HCT116 (cell line): ENCODE results near the gene GIPR. TPM values are rescaled to one million over a fixed set of nuclear protein-coding genes. Genes with fewer than 3 reads are reported as not detected.

Source experiments
- ATAC-seq: fragments of 200-7000 bp; cut with Tn5 transposase; 2 replicates; pipeline ENCODE4 v1.9.1; 2020; ENCODE audit warnings: mild to moderate bottlenecking, moderate library complexity
- BruUV-seq: library from RNA; stranded (reverse); fragments of 400-500 nt; replicated peaks from 2 replicates; lab custom pipeline; 2021; lab: Mats Ljungman, UMichigan
- CTCF ChIA-PET: fragments of 300-600 bp; sonication (Branson Sonifier 250); formaldehyde crosslinking; loops from one replicate; lab custom pipeline; 2021; ENCODE audit warnings: antibody characterized with exemption; lab: Charles Lee
- POLR2A ChIA-PET: fragments of 300-600, 350-600 bp; sonication (Branson Sonifier 250); formaldehyde crosslinking; loops from one replicate; lab custom pipeline; 2021; ENCODE audit warnings: antibody characterized with exemption; lab: Charles Lee
- RAD21 ChIA-PET, 2 experiments: fragments of 300-600 bp; sonication (Branson Sonifier 250); formaldehyde crosslinking; loops; one replicate each; lab custom pipeline; 2023; ENCODE audit warnings: low total read pairs in 2 of 2; ENCODE audit not compliant: uncharacterized antibody in 2 of 2, unreplicated experiment in 2 of 2, low non-redundant PET in 1 of 2; lab: Charles Lee
- DNase-seq: peaks from one replicate; pipeline ENCODE4 v3.0.0-alpha.2; 2010; ENCODE audit warnings: low read depth, low spot score
- H2AFZ ChIP-seq: fragments of 200-600 bp; shearing (Covaris generic), sonication (generic); 2 replicates; pipeline ENCODE4 v1.6.1; 2017; ENCODE audit warnings: low read depth, mixed run types, mixed read lengths, antibody characterized with exemption, low read length; ENCODE audit not compliant: poor library complexity, severe bottlenecking
- H3K27ac ChIP-seq: 2 replicates; pipeline ENCODE4 v1.5.1; 2012; ENCODE audit warnings: low read depth, low read length
- H3K27me3 ChIP-seq: fragments of 200-600 bp; sonication (generic); 2 replicates; pipeline ENCODE4 v1.6.1; 2016; ENCODE audit warnings: mixed run types, low read length, mixed read lengths; ENCODE audit not compliant: insufficient read depth
- H3K36me3 ChIP-seq, 2 experiments: fragments of 200-500 bp in 1 of 2; fragments of 200-600 bp in 1 of 2; sonication (Bioruptor generic) in 1 of 2; sonication (generic) in 1 of 2; 2 replicates each; pipeline versions ENCODE4 v1.5.1 to v1.6.1; 2014 to 2016; ENCODE audit warnings: low read length in 2 of 2, inconsistent platforms in 1 of 2, mixed read lengths in 1 of 2, mixed run types in 1 of 2; ENCODE audit not compliant: insufficient read depth in 2 of 2, control insufficient read depth in 1 of 2
- H3K4me1 ChIP-seq, 2 experiments: fragments of 200-600 bp in 1 of 2; sonication (generic) in 1 of 2; 2 replicates each; pipeline versions ENCODE4 v1.5.1 to v1.6.1; 2012 to 2017; ENCODE audit warnings: low read length in 2 of 2, inconsistent platforms in 1 of 2, mild to moderate bottlenecking in 1 of 2, mixed read lengths in 1 of 2, mixed run types in 1 of 2, moderate library complexity in 1 of 2; ENCODE audit not compliant: insufficient read depth in 2 of 2, control insufficient read depth in 1 of 2
- H3K4me2 ChIP-seq: fragments of 200-600 bp; sonication (generic); 2 replicates; pipeline ENCODE4 v1.6.1; 2017; ENCODE audit warnings: mixed run types, low read length, mixed read lengths
- H3K4me3 ChIP-seq, 2 experiments: fragments of 200-600 bp in 1 of 2; sonication (generic) in 1 of 2; replicated peaks in 1 of 2; 2 replicates each; pipeline ENCODE4 v1.5.1; 2011 to 2016; ENCODE audit warnings: low read length in 2 of 2, control low read depth in 1 of 2, low read depth in 1 of 2, mild to moderate bottlenecking in 1 of 2, mixed read lengths in 1 of 2, mixed run types in 1 of 2
- H3K79me2 ChIP-seq: fragments of 200-600 bp; sonication (generic); 2 replicates; pipeline ENCODE4 v1.6.1; 2017; ENCODE audit warnings: mild to moderate bottlenecking, mixed run types, low read length, moderate library complexity, mixed read lengths; ENCODE audit not compliant: insufficient read depth
- H3K9ac ChIP-seq: fragments of 200-600 bp; sonication (generic); 2 replicates; pipeline ENCODE4 v1.6.1; 2016; ENCODE audit warnings: low read length, mixed read lengths
- H3K9me2 ChIP-seq: fragments of 200-600 bp; sonication (generic), shearing (Covaris generic); 2 replicates; pipeline ENCODE4 v1.6.1; 2017; ENCODE audit warnings: mixed run types, mild to moderate bottlenecking, moderate library complexity; ENCODE audit not compliant: insufficient read depth
- H3K9me3 ChIP-seq, 2 experiments: fragments of 200-500 bp in 1 of 2; fragments of 200-600 bp in 1 of 2; sonication (Bioruptor generic) in 1 of 2; sonication (generic) in 1 of 2; 2 replicates each; pipeline ENCODE4 v1.6.1; 2014 to 2017; ENCODE audit warnings: low read length in 2 of 2, mixed read lengths in 2 of 2, inconsistent platforms in 1 of 2, low read depth in 1 of 2, mild to moderate bottlenecking in 1 of 2, mixed run types in 1 of 2, moderate library complexity in 1 of 2; ENCODE audit not compliant: control insufficient read depth in 1 of 2, insufficient read depth in 1 of 2
- H4K20me1 ChIP-seq: fragments of 200-600 bp; sonication (generic), shearing (Covaris generic); 2 replicates; pipeline ENCODE4 v1.6.1; 2017; ENCODE audit warnings: mixed run types, mild to moderate bottlenecking, moderate library complexity; ENCODE audit not compliant: insufficient read depth
- ATF3 ChIP-seq: IDR thresholded peaks from 2 replicates; pipeline ENCODE4 v1.6.1; 2012
- CBX3 ChIP-seq: IDR thresholded peaks from 2 replicates; pipeline ENCODE4 v1.6.1; 2012; ENCODE audit warnings: low read depth
- CEBPB ChIP-seq: IDR thresholded peaks from 2 replicates; pipeline ENCODE4 v1.6.1; 2012; ENCODE audit warnings: low read depth
- CTCF ChIP-seq, 3 experiments: fragments of 200-600 bp in 1 of 3; sonication (generic) in 1 of 3; IDR thresholded peaks in 2 of 3; conservative IDR thresholded peaks in 1 of 3; 2 replicates each; pipeline ENCODE4 v1.5.1; 2012 to 2017; ENCODE audit warnings: low read depth in 2 of 3, low read length in 2 of 3, antibody characterized with exemption in 1 of 3, borderline replicate concordance in 1 of 3, control low read depth in 1 of 3, mild to moderate bottlenecking in 1 of 3, mixed read lengths in 1 of 3, mixed run types in 1 of 3, moderate library complexity in 1 of 3; ENCODE audit not compliant: insufficient read depth in 1 of 3
- EZH2 ChIP-seq: fragments of 200-600 bp; sonication (generic); IDR thresholded peaks from 2 replicates; pipeline ENCODE4 v1.6.1; 2017; ENCODE audit warnings: antibody characterized with exemption, mixed run types
- FOSL1 ChIP-seq: IDR thresholded peaks from 2 replicates; pipeline ENCODE4 v1.6.1; 2012; ENCODE audit warnings: low read depth
- MAX ChIP-seq: IDR thresholded peaks from 2 replicates; pipeline ENCODE4 v1.6.1; 2012
- POLR2AphosphoS5 ChIP-seq: IDR thresholded peaks from 2 replicates; pipeline ENCODE4 v1.6.1; 2011; ENCODE audit warnings: mild to moderate bottlenecking, low read depth, low read length, moderate library complexity
- TCF7L2 ChIP-seq: IDR thresholded peaks from 2 replicates; pipeline ENCODE4 v1.7.0; 2011; ENCODE audit warnings: borderline replicate concordance, inconsistent platforms; ENCODE audit not compliant: insufficient read depth, insufficient read length; ENCODE audit errors: extremely low read depth
- ZBTB33 ChIP-seq: IDR thresholded peaks from 2 replicates; pipeline ENCODE4 v1.6.1; 2011; ENCODE audit warnings: mild to moderate bottlenecking, low read length, moderate library complexity; ENCODE audit not compliant: insufficient replicate concordance; ENCODE audit errors: extremely low read depth
- intact Hi-C: fragments of 100-400 bp; cut with micrococcal nuclease; formaldehyde crosslinking; loops from 2 replicates; pipeline ENCODE4 v1.10.0; 2022
- total RNA-seq: library from RNA; stranded (reverse); gene quantifications from one replicate; pipeline ENCODE4 v1.2.1, GENCODE V29; 2021; ENCODE audit not compliant: unreplicated experiment

The GIPR gene
- total RNA-seq, 1 experiment from 2014 or later, result 14.1 TPM

- H3K4me3 ChIP-seq, result no peak overlapping the region
- no peak for DNase-seq
- TF ChIP-seq FOSL1, result no peak
- TF ChIP-seq ATF3, result no peak
- TF ChIP-seq POLR2AphosphoS5, result no peak
- TF ChIP-seq CBX3, result no peak
- TF ChIP-seq MAX, result no peak
- no peak for TF ChIP-seq ZBTB33
- no peak for TF ChIP-seq CEBPB
- TF ChIP-seq EZH2, result no peak
- TF ChIP-seq CTCF (IDR thresholded peaks at IDR 0.05 in 2 of 3, conservative IDR thresholded peaks at IDR 0.05 in 1 of 3; ENCODE audit: borderline replicate concordance in 1 of 3, insufficient read depth in 1 of 3, low read depth in 2 of 3, low read length in 2 of 3), result no peak
- TF ChIP-seq TCF7L2, result no peak
- TF ChIP-seq, all 23 proteins: peak for 0
- no peaks in the 10 kb centered on the region for H3K36me3 ChIP-seq
- no peak for ATAC-seq
- no peak overlapping the region for H2AFZ ChIP-seq
- no peaks in the 10 kb centered on the region for H4K20me1 ChIP-seq
- no peak overlapping the region for H3K27ac ChIP-seq
- no peak overlapping the region for H3K9ac ChIP-seq
- no peaks in the 10 kb centered on the region for H3K27me3 ChIP-seq
- no peaks in the 10 kb centered on the region for H3K9me3 ChIP-seq
- ChIA-PET CTCF (no interaction called here), POLR2A (no interaction called here), RAD21 (no interaction called here)
- H3K4me2 ChIP-seq, result no peak overlapping the region
- BruUV-seq, result no TSS peak
- H3K9me2 ChIP-seq, result no peaks in the 10 kb centered on the region
- H3K79me2 ChIP-seq, result no peaks in the 10 kb centered on the region
- intact Hi-C loops, result no loop called here
- peaks cover 12 to 33% of the 10 kb centered on the region in 2 experiments for H3K4me1 ChIP-seq
Measured at GRCh38 chr19:45674946-45675345, 6.9 kb downstream of the GIPR start.
